Stimulated activated CD8-positive, alpha-beta memory T cell treated with anti-CD3 and anti-CD28 coated beads, Interleukin-4, amount 100 ng/mL, for 1 hour (primary cell): Measurements from ENCODE around the gene EMP2.

ENCODE experiments used
- DNase-seq, 2 donors: peaks; one replicate each; pipeline ENCODE4 v3.0.0-alpha.2; 2020; ENCODE audit warnings: low read depth in 2 of 2, low spot score in 1 of 2

Gene EMP2

DNA sequence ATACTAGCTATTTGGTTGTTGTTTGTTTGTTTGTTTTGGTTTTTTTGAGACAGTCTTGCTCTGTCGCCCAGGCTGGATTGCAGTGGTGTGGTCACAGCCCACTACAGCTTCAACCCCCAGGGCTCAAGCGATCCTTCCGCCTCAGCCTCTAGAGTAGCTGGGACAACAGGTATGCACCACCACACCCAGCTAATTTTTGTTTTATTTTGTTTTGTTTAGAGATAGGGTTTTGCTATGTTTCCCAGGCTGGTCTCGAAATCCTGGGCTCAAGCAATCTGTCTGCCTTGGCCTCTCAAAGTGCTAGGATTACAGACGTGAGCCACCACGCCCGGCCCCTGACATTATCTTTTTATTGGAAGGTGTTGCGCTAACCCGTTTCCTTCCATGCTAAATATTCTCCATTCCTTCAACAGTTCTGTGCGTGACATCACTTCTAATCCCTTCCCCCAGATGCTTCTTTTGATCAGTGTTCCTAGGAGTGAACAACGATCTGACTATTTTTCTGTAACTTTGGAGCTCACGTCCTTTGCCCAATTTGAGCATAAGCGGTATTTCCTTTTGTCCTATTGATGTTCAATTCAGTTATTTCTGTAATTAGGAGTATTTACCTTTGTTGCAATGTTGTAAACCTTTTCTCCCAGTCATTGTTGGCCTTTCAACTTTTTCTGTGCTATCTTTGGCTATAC is 30.2 kb upstream of the EMP2 start:
- no peak for DNase-seq

DNA sequence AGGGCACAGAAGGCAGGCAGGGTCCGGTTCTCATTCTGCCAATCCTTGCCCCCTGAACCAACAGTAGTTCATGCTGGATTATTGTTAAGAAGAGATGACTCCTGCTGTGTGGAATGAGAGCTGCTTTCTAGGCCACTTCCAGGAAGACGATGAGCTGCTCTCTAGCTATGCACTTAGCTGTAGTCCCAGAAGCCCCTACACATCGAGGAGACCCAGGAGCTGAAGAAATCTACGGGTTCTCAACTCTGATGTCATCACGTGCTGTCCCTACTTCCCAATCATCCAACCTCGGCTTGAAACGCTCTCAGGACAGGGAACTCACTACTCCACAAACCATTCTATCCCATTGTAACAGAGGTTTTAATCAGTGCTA is 29.0 kb upstream of the EMP2 start:
- DNase-seq, result no peak

DNA sequence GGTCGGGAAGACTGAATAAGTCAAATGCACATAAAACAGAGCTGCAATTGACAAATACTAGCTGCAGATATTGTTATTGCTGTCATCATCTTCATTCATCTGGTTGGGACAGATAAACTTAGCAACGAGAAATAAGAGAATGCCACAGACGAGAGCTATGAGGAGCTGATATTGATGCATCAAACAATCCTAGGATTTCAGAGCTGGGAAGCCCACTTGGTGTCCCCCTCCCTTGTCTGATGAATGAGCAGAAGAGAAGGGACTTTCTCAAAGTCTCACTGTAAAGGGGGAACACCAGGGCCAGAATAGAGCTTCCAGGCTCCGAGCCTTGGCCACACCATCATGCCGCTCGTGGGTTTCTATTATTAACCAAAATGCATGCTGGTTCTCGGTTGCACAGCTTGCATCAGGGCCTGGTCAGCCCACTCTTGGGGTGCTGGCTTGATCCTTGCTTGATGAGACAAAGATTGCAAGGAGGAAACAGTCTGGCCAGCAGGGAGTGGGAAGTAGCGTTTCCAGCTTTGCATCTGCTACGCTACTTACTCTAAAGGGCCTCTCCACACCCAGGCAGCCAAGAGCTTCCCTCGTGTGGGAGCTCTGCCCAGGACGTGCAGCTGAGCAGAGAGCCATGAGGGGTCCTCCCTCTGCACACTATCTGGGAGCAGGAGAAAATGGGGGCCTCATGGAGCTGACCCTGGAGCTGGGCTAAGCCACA is 28.4 kb upstream of the EMP2 start:
- DNase-seq, result no peak

DNA sequence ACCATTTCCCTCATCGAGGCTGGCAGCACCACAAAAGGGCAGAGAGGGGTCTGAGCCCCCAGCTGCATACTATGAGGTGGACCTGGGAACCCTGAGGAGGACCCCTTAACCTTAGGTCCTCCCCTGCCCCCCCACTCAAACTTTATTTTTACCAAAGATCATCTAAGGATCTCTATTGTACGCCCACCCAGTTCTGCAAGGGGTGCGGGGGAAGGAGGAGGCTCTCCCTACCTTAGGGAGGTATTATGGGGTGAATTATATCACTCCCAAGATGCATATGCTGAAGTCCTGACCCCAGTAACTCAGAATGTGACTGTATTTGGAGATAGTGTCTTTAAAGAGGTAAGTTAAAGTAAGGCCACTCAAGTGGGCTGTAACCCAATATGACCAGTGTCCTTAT is 26.8 kb upstream of the EMP2 start:
- no peak for DNase-seq

- DNase-seq, result no peak
These were observed 26.2 kb upstream of the EMP2 start for GRCh38 chr16:10606607-10607006.

DNA sequence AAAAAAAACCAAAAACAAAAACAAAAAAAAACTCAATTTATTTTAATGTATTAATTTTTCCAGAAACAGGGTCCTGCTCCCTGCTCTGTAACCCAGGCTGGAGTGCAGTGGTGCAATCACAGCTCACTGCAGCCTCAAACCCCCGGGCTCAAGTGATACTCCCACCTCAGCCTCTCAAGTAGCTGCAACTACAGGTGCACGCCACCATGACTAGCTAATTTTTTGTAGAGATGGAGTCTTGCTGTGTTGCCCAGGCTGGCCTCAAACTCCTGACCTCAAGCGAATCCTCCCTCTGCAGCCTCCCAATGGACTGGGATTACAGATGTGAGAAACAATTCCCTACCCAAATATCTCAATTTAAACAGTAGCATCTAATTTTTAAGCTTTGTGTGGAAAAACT is 25.2 kb upstream of the EMP2 start:
- no peak for DNase-seq

- no peak for DNase-seq
These were observed 21.3 kb upstream of the EMP2 start for GRCh38 chr16:10601444-10602408.

DNA sequence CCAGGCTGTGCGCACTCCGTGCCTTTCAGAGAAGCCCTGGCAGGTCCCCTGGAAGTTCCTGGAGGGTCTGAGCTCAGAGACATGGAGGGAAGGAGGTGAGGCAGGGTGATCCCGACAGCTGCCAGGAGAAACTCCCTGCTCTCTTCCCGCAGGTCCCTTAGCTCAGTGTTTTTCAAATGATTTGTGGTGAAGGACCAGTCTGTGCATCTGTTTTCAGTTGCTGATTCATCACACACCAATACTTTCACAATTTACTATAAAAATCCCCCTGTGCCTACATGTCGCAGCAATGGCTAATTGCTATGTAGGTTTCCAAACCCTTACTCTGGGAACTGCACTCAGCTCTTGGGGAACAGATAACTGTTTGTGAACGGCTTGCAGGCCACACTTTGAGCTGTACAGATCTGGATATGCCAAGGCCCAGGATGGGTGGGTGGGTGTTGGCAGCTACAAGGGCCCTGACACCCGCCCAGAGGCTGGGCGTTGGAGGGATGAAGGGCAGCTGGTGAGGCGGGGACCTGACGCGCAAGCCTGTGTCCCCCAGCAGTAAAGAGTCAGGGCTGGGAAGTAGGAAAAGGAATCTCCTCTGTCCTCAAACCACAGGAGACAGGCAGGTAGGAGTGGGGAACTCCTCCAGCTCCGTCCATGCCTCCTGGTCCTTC is 20.5 kb upstream of the EMP2 start:
- no peak for DNase-seq

- no peak for DNase-seq
These were observed 19.2 kb upstream of the EMP2 start for GRCh38 chr16:10599626-10600025.

DNA sequence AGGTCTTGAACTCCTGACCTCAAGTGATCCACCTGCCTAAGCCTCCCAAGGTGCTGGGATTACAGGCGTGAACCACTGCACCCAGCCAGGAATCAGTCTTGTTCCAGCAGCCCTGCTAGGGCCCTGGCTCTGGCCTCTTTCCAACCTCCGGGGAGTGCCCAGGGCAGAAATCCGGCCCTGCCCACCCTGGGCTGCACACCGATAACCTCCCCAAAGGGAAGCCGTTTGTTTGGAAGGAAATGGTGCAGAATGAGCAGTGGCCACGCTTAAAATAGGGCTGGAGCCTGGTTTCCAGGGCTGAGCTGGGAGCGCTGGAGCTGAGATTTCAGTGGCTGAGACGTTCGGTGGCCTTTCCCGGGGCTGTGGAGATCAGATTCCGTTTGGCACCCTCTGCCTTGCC is 17.8 kb upstream of the EMP2 start:
- no peak for DNase-seq

- DNase-seq, result no peak
These were observed 16.8 kb upstream of the EMP2 start for GRCh38 chr16:10597187-10597601.

DNA sequence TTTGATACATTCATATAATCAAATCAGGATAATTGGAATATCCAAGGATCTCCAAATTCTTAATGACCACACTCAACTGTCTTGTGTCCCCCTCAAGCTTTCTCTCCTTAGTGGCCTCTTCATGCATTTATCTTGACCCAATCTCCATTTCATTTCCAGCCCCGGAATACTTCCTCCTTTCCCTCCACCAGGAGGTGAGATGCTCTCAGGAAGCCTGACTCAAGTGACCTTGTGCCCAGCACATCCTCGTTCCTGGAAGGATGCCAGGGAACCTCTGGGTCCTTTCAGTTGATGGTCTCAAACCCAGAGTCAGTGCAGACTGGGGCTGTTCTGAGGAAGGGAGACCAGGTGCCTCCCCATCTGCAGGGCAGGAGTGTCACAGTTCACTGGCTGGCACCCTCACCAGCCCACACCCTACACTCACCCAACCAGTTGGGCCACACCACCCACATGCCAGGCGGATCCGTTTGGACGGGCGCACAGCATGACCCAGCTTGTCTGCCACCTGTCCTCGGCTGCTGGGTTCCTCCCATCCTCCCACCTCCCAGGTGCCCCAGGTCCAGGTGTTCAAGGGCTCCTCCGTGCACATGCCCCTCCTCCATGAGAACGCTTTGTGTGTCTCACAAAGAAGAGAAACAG is 14.0 kb upstream of the EMP2 start:
- no peak for DNase-seq

- no peak for DNase-seq
These were observed 12.2 kb upstream of the EMP2 start for GRCh38 chr16:10592611-10593010.

DNA sequence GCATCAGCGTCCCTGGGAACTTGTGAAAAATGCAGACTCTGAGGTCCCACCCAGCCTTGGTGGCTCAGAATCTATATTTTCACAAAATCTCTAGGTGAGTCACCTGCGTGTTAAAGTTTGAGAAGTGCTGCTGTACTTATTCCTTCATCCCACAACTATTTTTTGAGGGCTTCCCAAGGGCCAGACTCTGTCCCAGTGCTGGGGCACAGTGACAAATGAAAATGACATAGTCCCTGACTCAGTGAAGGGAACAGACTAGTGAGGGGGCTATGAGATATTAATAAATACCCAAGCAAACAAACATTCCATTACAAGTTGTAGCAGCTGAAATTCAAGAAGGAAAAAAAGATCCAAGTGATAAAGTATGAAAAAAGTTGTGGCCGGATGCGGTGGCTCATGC is 9.9 kb upstream of the EMP2 start:
- DNase-seq, result no peak

DNA sequence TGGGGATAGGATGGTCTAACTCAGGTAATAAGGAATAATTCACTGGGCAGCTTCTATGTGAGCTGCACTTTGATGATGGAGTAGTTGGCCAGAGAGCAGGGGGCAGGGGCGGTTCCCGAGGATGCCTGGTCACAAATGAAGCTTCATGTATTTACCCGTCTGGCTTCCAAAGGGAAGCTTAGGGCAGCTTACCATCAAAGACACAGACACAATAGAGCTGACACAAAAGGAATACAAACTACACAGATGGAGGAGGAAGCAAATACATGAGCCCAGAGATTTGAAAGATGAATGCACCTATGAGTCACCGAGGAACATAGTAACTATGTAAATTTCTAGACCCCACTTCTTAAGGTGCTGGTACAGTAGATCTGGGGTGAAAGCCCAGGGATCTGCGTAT is 8.7 kb upstream of the EMP2 start:
- DNase-seq, result no peak

GRCh38 chr16:10587622-10588021 is 7.2 kb upstream of the EMP2 start:
- no peak for DNase-seq

- no peak for DNase-seq
These were observed 4.6 kb upstream of the EMP2 start for GRCh38 chr16:10584981-10585438.

DNA sequence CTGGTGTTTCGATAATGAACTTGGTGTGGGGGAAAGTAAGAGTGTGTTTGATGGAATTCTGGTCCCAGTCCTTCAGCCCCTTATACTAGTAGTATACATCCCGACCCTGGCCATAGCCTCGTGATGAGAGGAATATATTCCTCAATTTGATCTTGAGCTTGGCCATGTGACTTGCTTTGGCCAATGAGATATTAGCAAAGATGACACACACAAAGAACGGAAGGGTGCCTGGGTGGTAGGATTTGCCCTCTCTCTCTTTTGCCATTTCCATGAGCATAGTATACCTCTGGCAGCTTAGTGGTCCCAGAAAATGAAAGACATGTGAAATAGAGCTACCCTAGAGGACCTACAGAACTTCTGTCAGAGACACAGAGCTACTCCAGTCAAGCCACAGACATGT is 2.9 kb upstream of the EMP2 start:
- no peak for DNase-seq

DNA sequence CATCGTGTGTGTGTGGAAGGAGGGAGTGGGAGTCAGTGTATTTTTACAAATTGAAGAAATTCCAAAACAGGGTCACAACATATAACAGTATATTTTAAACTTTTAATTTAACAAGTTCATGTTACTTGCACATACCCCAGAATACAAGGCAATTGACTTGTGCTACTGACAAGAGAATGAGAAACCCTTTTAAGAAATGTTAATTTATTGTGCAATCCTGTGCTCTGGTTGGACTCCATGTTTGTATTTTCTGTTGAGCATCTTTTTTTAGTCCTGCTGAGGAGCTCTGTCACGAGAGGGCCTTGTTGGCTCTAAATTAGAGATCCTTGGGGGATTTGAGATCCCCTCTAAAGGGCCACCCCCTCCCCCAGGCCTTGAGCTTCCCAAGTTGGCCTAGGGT is 1.1 kb upstream of the EMP2 start:
- no peak for DNase-seq

GRCh38 chr16:10580883-10581247 is 467 bp upstream of the EMP2 start:
- DNase-seq, result no peak

DNA sequence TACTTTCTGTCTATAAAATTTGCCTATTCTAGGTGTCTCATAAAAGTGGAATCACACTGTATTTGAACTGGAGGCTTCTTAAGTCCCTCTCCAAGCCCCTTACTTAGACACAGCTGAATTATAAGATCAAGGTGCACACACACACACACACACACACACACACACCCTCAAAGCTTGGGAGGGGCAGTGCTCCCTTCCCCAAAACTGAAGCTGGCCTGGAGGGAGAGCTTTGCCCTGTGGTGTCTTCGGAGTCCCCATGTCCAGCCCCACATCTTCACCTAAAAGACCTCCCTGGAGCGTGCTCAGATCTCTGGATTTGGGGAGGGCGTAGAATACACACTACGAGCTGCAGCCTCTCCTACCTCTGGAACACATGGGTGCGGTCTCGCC is 828 bp downstream of the EMP2 start:
- DNase-seq, result no peak
